ENCODE measurements around the gene HIPK3. TPM values are rescaled to one million over a fixed set of nuclear protein-coding genes. Genes with fewer than 3 reads are reported as not detected.
"Not testable (repeated sequence)": the region's sequence is repeated elsewhere in the genome, so short reads cannot be mapped to it uniquely, and the experiment has no call there.

Gene HIPK3
- total RNA-seq, 4 donors from 2014 or later = 85.2 to 283 (median 126) TPM

DNA sequence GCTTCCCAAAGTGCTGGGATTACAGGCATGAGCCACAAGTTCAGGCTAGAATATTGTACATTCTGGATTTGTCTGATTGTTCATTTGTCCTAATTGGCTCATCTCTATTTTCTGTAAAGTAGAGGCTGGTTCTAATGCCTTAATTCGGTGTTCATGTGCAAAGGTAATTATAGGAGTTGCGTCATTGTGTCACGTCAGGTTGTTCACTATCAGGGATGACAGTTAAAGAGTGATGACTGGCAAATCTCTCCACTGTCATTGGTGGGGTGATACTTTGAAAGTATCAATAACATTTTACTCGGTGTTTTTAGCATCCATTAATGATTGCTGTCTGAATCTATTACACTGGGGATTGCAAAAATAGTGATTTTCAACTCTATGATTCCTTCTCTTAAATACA, 103.5 kb downstream of the HIPK3 start:
- Histone ChIP-seq H3K36me3 (peaks cover 0 to 14% of the 10 kb centered on the region in 2 donors), H3K27ac (no peak overlapping the region), H3K27me3 (no peaks in the 10 kb centered on the region), H3K4me3 (no peak overlapping the region), H3K4me1 (peaks cover 0 to 3% of the 10 kb centered on the region in 2 donors), H3K9me3 (no peaks in the 10 kb centered on the region)
- ATAC-seq (no peak), DNase-seq (no peak)
- no peak for TF ChIP-seq POLR2A (IDR thresholded peaks at IDR 0.05)
- TF ChIP-seq, protein P1, sequence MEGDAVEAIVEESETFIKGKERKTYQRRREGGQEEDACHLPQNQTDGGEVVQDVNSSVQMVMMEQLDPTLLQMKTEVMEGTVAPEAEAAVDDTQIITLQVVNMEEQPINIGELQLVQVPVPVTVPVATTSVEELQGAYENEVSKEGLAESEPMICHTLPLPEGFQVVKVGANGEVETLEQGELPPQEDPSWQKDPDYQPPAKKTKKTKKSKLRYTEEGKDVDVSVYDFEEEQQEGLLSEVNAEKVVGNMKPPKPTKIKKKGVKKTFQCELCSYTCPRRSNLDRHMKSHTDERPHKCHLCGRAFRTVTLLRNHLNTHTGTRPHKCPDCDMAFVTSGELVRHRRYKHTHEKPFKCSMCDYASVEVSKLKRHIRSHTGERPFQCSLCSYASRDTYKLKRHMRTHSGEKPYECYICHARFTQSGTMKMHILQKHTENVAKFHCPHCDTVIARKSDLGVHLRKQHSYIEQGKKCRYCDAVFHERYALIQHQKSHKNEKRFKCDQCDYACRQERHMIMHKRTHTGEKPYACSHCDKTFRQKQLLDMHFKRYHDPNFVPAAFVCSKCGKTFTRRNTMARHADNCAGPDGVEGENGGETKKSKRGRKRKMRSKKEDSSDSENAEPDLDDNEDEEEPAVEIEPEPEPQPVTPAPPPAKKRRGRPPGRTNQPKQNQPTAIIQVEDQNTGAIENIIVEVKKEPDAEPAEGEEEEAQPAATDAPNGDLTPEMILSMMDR (IDR thresholded peaks at IDR 0.05 in 4 of 5, conservative IDR thresholded peaks at IDR 0.05 in 1 of 5) = no peak
- in situ Hi-C loops (cut with MboI; ENCODE audit: low sequenced_read_pairs in 4 of 4) = loop anchor here (5.0 to 10.0 kb wide), 3 partner anchors 324 to 384 kb away; no protein-coding TSS in a partner anchor
- intact Hi-C loops (cut with DNase I; ENCODE audit: low total_unique reads) = loop anchor here (5.0 to 10.0 kb wide), 2 partner anchors 184 to 382 kb away; no protein-coding TSS in a partner anchor

DNA sequence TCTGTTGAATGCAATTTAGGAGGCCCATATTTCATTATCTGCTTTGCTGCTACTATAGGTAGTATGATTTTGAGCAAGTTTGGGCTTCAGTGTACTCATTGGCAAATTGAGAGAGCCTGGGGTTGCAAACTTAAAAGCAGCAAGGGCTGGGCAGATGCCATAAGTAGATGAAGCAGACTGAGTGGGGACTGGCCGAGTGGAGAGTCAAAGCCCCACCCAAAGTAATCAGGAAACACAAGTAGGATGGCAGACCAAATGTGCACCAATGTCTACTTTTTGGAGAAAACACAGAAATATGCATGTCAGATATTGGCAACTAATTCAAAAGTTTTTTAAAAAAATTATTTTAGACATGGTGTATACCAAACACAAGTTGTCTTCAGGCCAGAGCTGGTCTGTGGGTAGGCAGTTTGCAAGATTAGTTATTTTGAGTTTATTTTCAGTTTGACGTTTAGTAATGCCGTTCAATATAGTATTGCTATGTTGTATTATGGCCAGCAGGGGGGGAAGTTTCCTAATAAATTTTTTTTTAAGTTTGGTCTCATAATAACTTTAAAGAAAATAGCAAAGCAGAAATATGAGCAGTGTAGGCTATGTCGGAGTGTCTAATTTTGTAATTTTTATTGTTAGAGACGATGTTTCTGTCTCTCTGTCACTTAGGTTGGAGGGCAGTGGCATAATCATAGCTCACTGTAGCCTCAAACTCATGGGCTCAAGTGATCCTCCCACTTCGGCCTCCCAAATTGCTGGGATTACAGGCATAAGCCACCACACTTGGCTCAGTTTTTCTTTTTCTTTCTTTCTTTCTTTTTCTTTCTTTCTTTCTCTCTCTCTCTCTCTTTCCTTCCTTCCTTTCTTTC, 105.1 kb downstream of the HIPK3 start:
- Histone ChIP-seq H3K9me3 (no peaks in the 10 kb centered on the region), H3K36me3 (no peaks in the 10 kb centered on the region), H3K4me3 (no peak overlapping the region), H3K4me1 (peaks cover 0 to 3% of the 10 kb centered on the region in 2 donors), H3K27me3 (no peaks in the 10 kb centered on the region), H3K27ac (no peak overlapping the region)
- in situ Hi-C loops (cut with MboI; ENCODE audit: low sequenced_read_pairs in 4 of 4) = loop anchor here (5.0 to 10.0 kb wide), 3 partner anchors 323 to 383 kb away; no protein-coding TSS in a partner anchor
- no peak for DNase-seq
- ATAC-seq = peak; percentile 60 to 67
- TF ChIP-seq, protein P1 (IDR thresholded peaks at IDR 0.05 in 4 of 5, conservative IDR thresholded peaks at IDR 0.05 in 1 of 5) = peak; percentile 56 to 78 (median 63)
- TF ChIP-seq POLR2A (IDR thresholded peaks at IDR 0.05) = no peak
- intact Hi-C loops (cut with DNase I; ENCODE audit: low total_unique reads) = loop anchor here (2.0 to 10.0 kb wide), 4 partner anchors 183 to 467 kb away; no protein-coding TSS in a partner anchor

DNA sequence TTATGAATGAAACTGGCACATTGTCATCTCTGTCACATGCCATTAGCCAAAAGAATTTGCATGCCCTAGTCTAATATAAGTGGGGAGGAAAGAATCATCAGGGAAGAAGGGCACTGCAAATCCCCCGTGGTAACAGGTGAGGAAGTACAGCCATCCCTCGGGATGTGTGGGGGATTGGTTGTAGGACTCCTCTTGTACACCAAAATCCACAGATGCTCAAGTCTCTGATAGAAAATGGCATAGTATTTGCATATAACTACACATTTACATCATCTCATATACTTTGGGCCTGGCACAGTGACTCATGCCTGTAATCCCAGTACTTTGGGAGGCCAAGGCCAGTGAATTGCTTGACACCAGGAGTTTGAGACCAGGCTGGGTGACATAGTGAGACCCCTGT, 109.7 kb downstream of the HIPK3 start:
- in situ Hi-C loops (cut with MboI; ENCODE audit: low sequenced_read_pairs in 4 of 4) = loop anchor here (10.0 kb wide), 2 partner anchors 318 to 378 kb away; no protein-coding TSS in a partner anchor
- intact Hi-C loops (cut with DNase I; ENCODE audit: low total_unique reads) = loop anchor here (10.0 kb wide), 1 partner anchor 178 kb away; no protein-coding TSS in a partner anchor
- no peak overlapping the region for H3K27ac ChIP-seq
- H3K4me3 ChIP-seq = no peak overlapping the region
- TF ChIP-seq, protein P1 (IDR thresholded peaks at IDR 0.05 in 4 of 5, conservative IDR thresholded peaks at IDR 0.05 in 1 of 5) = no peak
- TF ChIP-seq POLR2A (IDR thresholded peaks at IDR 0.05) = no peak
- no peaks in the 10 kb centered on the region for H3K9me3 ChIP-seq
- H3K4me1 ChIP-seq = peaks cover 0 to 3% of the 10 kb centered on the region in 2 donors
- no peak for DNase-seq
- no peaks in the 10 kb centered on the region for H3K27me3 ChIP-seq
- H3K36me3 ChIP-seq = no peaks in the 10 kb centered on the region
- no peak for ATAC-seq

DNA sequence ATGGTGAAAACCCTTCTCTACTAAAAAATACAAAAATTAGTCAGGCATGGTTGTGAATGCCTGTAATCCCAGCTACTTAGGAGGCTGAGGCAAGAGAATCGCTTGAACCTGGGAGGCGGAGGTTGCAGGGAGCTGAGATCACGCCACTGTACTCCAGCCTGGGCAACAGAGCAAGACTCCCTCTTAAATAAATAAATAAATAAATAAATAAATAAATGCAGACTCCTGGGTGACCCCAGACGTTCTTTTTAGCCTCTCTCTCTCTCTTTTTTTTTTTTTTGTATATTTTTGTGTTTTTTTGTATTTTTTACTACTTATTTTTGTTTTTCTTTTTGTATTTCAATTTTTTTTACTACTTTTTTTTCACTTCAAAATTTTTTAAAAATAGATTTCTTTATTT, 111.3 kb downstream of the HIPK3 start:
- in situ Hi-C loops (cut with MboI; ENCODE audit: low sequenced_read_pairs in 4 of 4) = loop anchor here (10.0 kb wide), 2 partner anchors 316 to 376 kb away; no protein-coding TSS in a partner anchor
- intact Hi-C loops (cut with DNase I; ENCODE audit: low total_unique reads) = loop anchor here (10.0 kb wide), 1 partner anchor 176 kb away; no protein-coding TSS in a partner anchor

DNA sequence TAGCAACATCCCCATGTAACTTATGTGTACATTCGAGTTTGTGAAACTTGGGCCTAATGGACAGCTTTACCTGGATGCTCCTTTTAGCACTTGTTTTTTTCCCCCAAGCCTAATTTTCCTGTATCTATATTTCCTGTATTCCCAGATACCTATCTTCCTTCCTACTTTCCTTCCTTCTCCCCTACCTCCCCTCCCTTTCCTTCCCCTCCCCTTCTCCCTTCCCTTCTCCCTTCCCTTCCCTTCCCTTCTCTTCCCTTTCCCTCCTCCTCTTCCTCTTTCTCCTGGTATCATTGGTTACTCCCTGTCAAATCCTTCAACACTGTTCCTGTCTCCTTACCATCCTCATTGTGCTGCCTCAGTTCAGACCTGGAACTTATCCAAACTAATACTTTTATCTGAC, 111.8 kb downstream of the HIPK3 start:
- H3K27ac ChIP-seq = no peak overlapping the region
- peaks cover 0 to 2% (median 0%) of the 10 kb centered on the region in 3 donors for H3K27me3 ChIP-seq
- no peaks in the 10 kb centered on the region for H3K4me1 ChIP-seq
- H3K4me3 ChIP-seq = no peak overlapping the region
- no peaks in the 10 kb centered on the region for H3K9me3 ChIP-seq
- no peak for DNase-seq
- in situ Hi-C loops (cut with MboI; ENCODE audit: low sequenced_read_pairs in 4 of 4) = loop anchor here (10.0 kb wide), 2 partner anchors 316 to 376 kb away; no protein-coding TSS in a partner anchor
- ATAC-seq = no peak
- TF ChIP-seq POLR2A (IDR thresholded peaks at IDR 0.05) = no peak
- TF ChIP-seq, protein P1 (IDR thresholded peaks at IDR 0.05 in 4 of 5, conservative IDR thresholded peaks at IDR 0.05 in 1 of 5) = no peak
- intact Hi-C loops (cut with DNase I; ENCODE audit: low total_unique reads) = loop anchor here (10.0 kb wide), 1 partner anchor 176 kb away; no protein-coding TSS in a partner anchor
- H3K36me3 ChIP-seq = no peaks in the 10 kb centered on the region

More for the DNA sequence above, 111.3 kb downstream of the HIPK3 start:
- not testable (repeated sequence) for H3K9me3 ChIP-seq, H3K4me3 ChIP-seq, DNase-seq, H3K4me1 ChIP-seq, H3K27ac ChIP-seq, H3K36me3 ChIP-seq, ATAC-seq, H3K27me3 ChIP-seq

Data from gastrocnemius medialis (tissue), 4 donors.